ENCODE data around the gene MZT2B. TPM values are rescaled to one million over a fixed set of nuclear protein-coding genes. Genes with fewer than 3 reads are reported as not detected.
"Not testable (repeated sequence)": the region's sequence is repeated elsewhere in the genome, so short reads cannot be mapped to it uniquely, and the experiment has no call there.

MZT2B gene
- total RNA-seq, 2 donors from 2014 or later, result 75.3 to 96.3 TPM

DNA sequence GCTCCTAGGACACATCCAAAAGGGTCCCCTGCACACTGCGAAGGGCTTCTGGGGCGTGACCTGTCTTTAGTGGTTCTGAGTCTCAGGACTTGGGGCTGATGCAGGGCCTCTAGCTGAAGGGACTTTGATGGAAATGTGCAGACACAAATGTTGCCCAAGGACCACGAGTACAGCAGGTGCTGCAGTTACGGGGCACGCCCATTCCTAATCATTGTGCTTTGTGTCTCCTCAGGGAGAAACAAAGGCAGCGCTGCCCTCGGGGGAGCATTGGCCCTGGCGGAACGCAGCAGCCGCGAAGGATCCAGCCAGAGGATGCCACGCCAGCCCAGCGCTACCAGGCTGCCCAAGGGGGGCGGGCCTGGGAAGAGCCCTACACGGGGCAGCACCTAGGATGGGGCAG is 8.2 kb downstream of the MZT2B start:
- no peak overlapping the region for H3K4me3 ChIP-seq
- DNase-seq (ENCODE audit: low spot score), result no peak
- no peak for TF ChIP-seq CTCF (IDR thresholded peaks at IDR 0.05)
- no peaks in the 10 kb centered on the region for H3K9me3 ChIP-seq
- no peaks in the 10 kb centered on the region for H3K36me3 ChIP-seq
- H3K27ac ChIP-seq, result no peak overlapping the region
- H3K4me1 ChIP-seq (ENCODE audit: control insufficient read depth in 1 of 2, low read depth in 2 of 2), result no peaks in the 10 kb centered on the region
- no peak for ATAC-seq (ENCODE audit: insufficient number of reproducible peaks, low FRiP score, low read depth)
- H3K27me3 ChIP-seq (replicated peaks; ENCODE audit: insufficient read depth), result no peaks in the 10 kb centered on the region

DNA sequence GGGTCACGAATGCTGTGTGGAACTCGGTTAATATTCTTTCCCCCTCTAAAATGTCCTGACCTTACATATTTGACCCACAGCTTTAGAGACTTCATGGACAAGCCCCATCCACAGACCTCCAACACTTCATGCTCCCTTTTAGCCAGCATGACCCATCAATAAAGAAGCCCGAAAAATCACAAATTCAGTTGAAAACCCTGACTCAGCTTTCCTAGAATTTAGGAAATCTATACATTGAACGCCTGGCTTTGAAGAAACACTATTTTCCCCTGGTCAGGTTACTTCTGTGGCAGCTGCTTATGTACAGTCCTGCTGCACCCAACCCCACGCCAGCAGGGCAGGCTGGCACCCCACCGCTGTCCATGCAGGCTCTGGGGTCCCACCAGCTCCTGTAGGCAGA is 9.3 kb downstream of the MZT2B start:
- DNase-seq (ENCODE audit: low spot score); H3K27ac ChIP-seq; H3K4me3 ChIP-seq; H3K9me3 ChIP-seq; H3K36me3 ChIP-seq; ATAC-seq (ENCODE audit: insufficient number of reproducible peaks, low FRiP score, low read depth); H3K27me3 ChIP-seq (replicated peaks; ENCODE audit: insufficient read depth); H3K4me1 ChIP-seq (ENCODE audit: control insufficient read depth in 1 of 2, low read depth in 2 of 2): not testable (repeated sequence)

- not testable (repeated sequence) for ATAC-seq (ENCODE audit: insufficient number of reproducible peaks, low FRiP score, low read depth); H3K27me3 ChIP-seq (replicated peaks; ENCODE audit: insufficient read depth); H3K4me3 ChIP-seq; H3K4me1 ChIP-seq (ENCODE audit: control insufficient read depth in 1 of 2, low read depth in 2 of 2); H3K27ac ChIP-seq; H3K36me3 ChIP-seq; DNase-seq (ENCODE audit: low spot score); H3K9me3 ChIP-seq
Observed at GRCh38 chr2:130192451-130192850, 10.4 kb downstream of the MZT2B start.

GRCh38 chr2:130193824-130194223 is 11.8 kb downstream of the MZT2B start:
- H3K4me1 ChIP-seq (ENCODE audit: control insufficient read depth in 1 of 2, low read depth in 2 of 2); ATAC-seq (ENCODE audit: insufficient number of reproducible peaks, low FRiP score, low read depth); H3K27ac ChIP-seq; H3K9me3 ChIP-seq; H3K27me3 ChIP-seq (replicated peaks; ENCODE audit: insufficient read depth); H3K36me3 ChIP-seq; H3K4me3 ChIP-seq; DNase-seq (ENCODE audit: low spot score): not testable (repeated sequence)

- not testable (repeated sequence) for DNase-seq (ENCODE audit: low spot score); ATAC-seq (ENCODE audit: insufficient number of reproducible peaks, low FRiP score, low read depth); H3K4me3 ChIP-seq; H3K27me3 ChIP-seq (replicated peaks; ENCODE audit: insufficient read depth); H3K27ac ChIP-seq; H3K36me3 ChIP-seq; H3K9me3 ChIP-seq; H3K4me1 ChIP-seq (ENCODE audit: control insufficient read depth in 1 of 2, low read depth in 2 of 2)
Observed at GRCh38 chr2:130195089-130195635, 13.1 kb downstream of the MZT2B start.

DNA sequence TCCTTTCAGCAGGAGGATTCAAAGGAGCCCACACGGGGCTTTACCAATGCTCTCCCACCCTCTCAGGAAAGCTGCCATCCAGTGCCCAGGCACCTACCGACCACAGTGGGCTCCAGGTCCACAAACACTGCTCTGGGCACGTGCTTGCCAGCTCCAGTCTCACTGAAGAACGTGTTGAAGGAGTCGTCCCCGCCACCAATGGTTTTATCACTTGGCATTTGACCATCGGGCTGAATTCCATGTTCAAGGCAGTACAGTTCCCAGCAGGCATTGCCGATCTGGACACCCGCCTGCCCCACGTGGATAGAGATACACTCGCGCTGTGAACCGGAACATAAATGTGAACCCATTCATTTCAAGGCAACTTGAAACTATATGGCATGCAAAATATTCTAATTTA is 14.0 kb downstream of the MZT2B start:
- DNase-seq (ENCODE audit: low spot score); ATAC-seq (ENCODE audit: insufficient number of reproducible peaks, low FRiP score, low read depth); H3K4me3 ChIP-seq; H3K4me1 ChIP-seq (ENCODE audit: control insufficient read depth in 1 of 2, low read depth in 2 of 2); H3K9me3 ChIP-seq; H3K36me3 ChIP-seq; H3K27me3 ChIP-seq (replicated peaks; ENCODE audit: insufficient read depth); H3K27ac ChIP-seq: not testable (repeated sequence)

GRCh38 chr2:130198343-130198742 is 16.3 kb downstream of the MZT2B start, which contains the start of gene TUBA3E:
Gene TUBA3E, minus strand, starts transcription at chr2:130198439. Its CDS starts 79 bp downstream, at chr2:130198360.
- no peak for TF ChIP-seq CTCF (IDR thresholded peaks at IDR 0.05)

GRCh38 chr2:130202518-130202917 is 20.5 kb downstream of the MZT2B start:
- not testable (repeated sequence) for DNase-seq (ENCODE audit: low spot score); H3K4me1 ChIP-seq (ENCODE audit: control insufficient read depth in 1 of 2, low read depth in 2 of 2); ATAC-seq (ENCODE audit: insufficient number of reproducible peaks, low FRiP score, low read depth); H3K4me3 ChIP-seq; H3K36me3 ChIP-seq; H3K27me3 ChIP-seq (replicated peaks; ENCODE audit: insufficient read depth); H3K9me3 ChIP-seq; H3K27ac ChIP-seq

More at GRCh38 chr2:130198343-130198742, 16.3 kb downstream of the MZT2B start, which contains the start of gene TUBA3E:
- H3K9me3 ChIP-seq, result no peaks in the 10 kb centered on the region
- no peak for DNase-seq (ENCODE audit: low spot score)
- H3K27me3 ChIP-seq (replicated peaks; ENCODE audit: insufficient read depth), result no peaks in the 10 kb centered on the region
- no peak for ATAC-seq (ENCODE audit: insufficient number of reproducible peaks, low FRiP score, low read depth)
- H3K4me1 ChIP-seq (ENCODE audit: control insufficient read depth in 1 of 2, low read depth in 2 of 2), result no peaks in the 10 kb centered on the region
- H3K4me3 ChIP-seq, result no peak within 1 kb of the TSS
- no peak within 1 kb of the TSS for H3K27ac ChIP-seq
- no peaks in the 10 kb centered on the region for H3K36me3 ChIP-seq

GRCh38 chr2:130203150-130203549 is 21.1 kb downstream of the MZT2B start:
- not testable (repeated sequence) for H3K4me1 ChIP-seq (ENCODE audit: control insufficient read depth in 1 of 2, low read depth in 2 of 2); ATAC-seq (ENCODE audit: insufficient number of reproducible peaks, low FRiP score, low read depth); H3K36me3 ChIP-seq; H3K27me3 ChIP-seq (replicated peaks; ENCODE audit: insufficient read depth); DNase-seq (ENCODE audit: low spot score); H3K27ac ChIP-seq; H3K4me3 ChIP-seq; H3K9me3 ChIP-seq

GRCh38 chr2:130207051-130207450 is 25.0 kb downstream of the MZT2B start:
- not testable (repeated sequence) for H3K27ac ChIP-seq; H3K4me3 ChIP-seq; H3K9me3 ChIP-seq; DNase-seq (ENCODE audit: low spot score); ATAC-seq (ENCODE audit: insufficient number of reproducible peaks, low FRiP score, low read depth); H3K4me1 ChIP-seq (ENCODE audit: control insufficient read depth in 1 of 2, low read depth in 2 of 2); H3K36me3 ChIP-seq; H3K27me3 ChIP-seq (replicated peaks; ENCODE audit: insufficient read depth)

- DNase-seq (ENCODE audit: low spot score); ATAC-seq (ENCODE audit: insufficient number of reproducible peaks, low FRiP score, low read depth); H3K9me3 ChIP-seq; H3K27ac ChIP-seq; H3K27me3 ChIP-seq (replicated peaks; ENCODE audit: insufficient read depth); H3K36me3 ChIP-seq; H3K4me1 ChIP-seq (ENCODE audit: control insufficient read depth in 1 of 2, low read depth in 2 of 2); H3K4me3 ChIP-seq: not testable (repeated sequence)
Observed at GRCh38 chr2:130219147-130219546, 37.1 kb downstream of the MZT2B start.
